ENCODE data around the gene ISG20. TPM values are rescaled to one million over a fixed set of nuclear protein-coding genes. Genes with fewer than 3 reads are reported as not detected.

The ISG20 gene
- total and polyA plus RNA-seq, 2 of the 8 experiments (the other 6 are each of a cell fraction or from before 2014, with no cell fraction given) = 2.9 to 5.2 TPM

GRCh38 chr15:88609344-88610090, 29.3 kb upstream of the ISG20 start:
- Histone ChIP-seq H3K27ac (ENCODE audit: low read depth, low read length) (no peak overlapping the region), H4K20me1 (replicated peaks in 1 of 2; ENCODE audit: control insufficient read depth in 1 of 2, insufficient read depth in 2 of 2, low read length in 2 of 2) (peaks cover 0 to 2% of the 10 kb centered on the region in 2 experiments), H3K4me3 (ENCODE audit: extremely low read depth in 1 of 4, insufficient read depth in 2 of 4, low read depth in 3 of 4, low read length in 4 of 4) (no peak overlapping the region; a peak in 1 of 8 replicates), H2BK120ac (replicated peaks; ENCODE audit: low read depth, low read length) (no peak overlapping the region), H3K36me3 (ENCODE audit: control insufficient read depth in 2 of 4, insufficient read depth in 4 of 4, low read length in 3 of 4) (no peaks in the 10 kb centered on the region), H2AK5ac (ENCODE audit: low read depth, low read length) (no peak overlapping the region; the same call in 1 of the 2 replicates), H3K23ac (ENCODE audit: insufficient read length) (no peak overlapping the region), H4K91ac (replicated peaks; ENCODE audit: insufficient read length, low read length) (no peak overlapping the region), H2BK20ac (ENCODE audit: low read length) (no peak overlapping the region), H3K4me2 (ENCODE audit: insufficient read depth in 1 of 2, low read depth in 2 of 2, low read length in 2 of 2) (no peak overlapping the region; a peak in 1 of 4 replicates), H4K5ac (ENCODE audit: insufficient read length, low read depth, low read length) (no peak overlapping the region), H3K56ac (replicated peaks; ENCODE audit: insufficient read length, low read depth, low read length) (no peak overlapping the region), H3K4me1 (replicated peaks in 1 of 4; ENCODE audit: control insufficient read depth in 3 of 4, insufficient read depth in 4 of 4, low read length in 3 of 4) (peaks cover 30 to 51% (median 34%) of the 10 kb centered on the region in 4 experiments), H2AFZ (ENCODE audit: low read length) (no peak overlapping the region), H3K4ac (replicated peaks; ENCODE audit: insufficient read length, low read depth, low read length) (no peak overlapping the region), H3K79me2 (ENCODE audit: control insufficient read depth in 1 of 2, insufficient read depth in 2 of 2, low read length in 2 of 2) (no peaks in the 10 kb centered on the region), H3K9ac (replicated peaks in 1 of 4; ENCODE audit: extremely low read depth in 1 of 4, low read depth in 3 of 4, low read length in 3 of 4) (peak overlapping the region in 1 of 4 experiments; percentile 14; a peak in 1 of 7 replicates), H2BK5ac (ENCODE audit: low read depth, low read length) (peak overlapping the region; percentile 30; the same call in 1 of the 2 replicates), H3K14ac (ENCODE audit: insufficient read length) (no peak overlapping the region), H3K27me3 (replicated peaks in 1 of 4; ENCODE audit: control insufficient read depth in 3 of 4, extremely low read depth in 1 of 4, insufficient read depth in 3 of 4, low read length in 3 of 4) (peaks cover 19 to 46% (median 41%) of the 10 kb centered on the region in 4 experiments), H2BK15ac (ENCODE audit: low read length) (no peak overlapping the region), H3K9me3 (ENCODE audit: insufficient read depth in 2 of 2, low read depth in 1 of 2, low read length in 1 of 2) (no peaks in the 10 kb centered on the region), H3K23me2 (ENCODE audit: low read depth, low read length) (peaks cover 18% of the 10 kb centered on the region; the same call in 1 of the 2 replicates), H2BK12ac (ENCODE audit: low read depth, low read length) (peak overlapping the region; percentile 70; the same call in 1 of the 2 replicates), H3K79me1 (ENCODE audit: low read depth, low read length) (no peaks in the 10 kb centered on the region), H3K18ac (ENCODE audit: extremely low read depth, low read length) (peak overlapping the region; percentile 85; the same call in 1 of the 2 replicates), H4K8ac (ENCODE audit: extremely low read depth, insufficient read depth, low read length) (no peak overlapping the region)
- TF ChIP-seq POU5F1 (IDR thresholded peaks at IDR 0.05; ENCODE audit: low read depth, low read length) = 0 out of 2 replicates have a peak, but pooled peaks have one; percentile 39
- TF ChIP-seq EZH2 (IDR thresholded peaks at IDR 0.05; ENCODE audit: low read depth, low read length, severe bottlenecking) = no peak
- no peak for DNase-seq (ENCODE audit: low read depth in 1 of 2, low spot score in 2 of 2)
- POLR2A ChIA-PET (ENCODE audit: partially characterized antibody) = interaction anchor here (1.1 to 4.0 kb wide), 4 partner anchors 12 to 142 kb away, joined by 5 to 21 read pairs (median 6); partner anchors contain the start of genes AEN, MRPL46 and MRPS11
- WGBS, 2 experiments (ENCODE audit: extremely low coverage in 1 of 2, insufficient coverage in 1 of 2, insufficient read length in 1 of 2, insufficient replicate concordance in 2 of 2, low coverage in 1 of 2, low lambda C conversion rate in 2 of 2, missing lambda C conversion rate in 1 of 2) = 70% methylated on average over 4 of the region's 4 CpGs; no CpG with 5 or more reads in 1 of the 2 experiments
- FAIRE-seq = peak; percentile 58
- CTCF ChIA-PET (ENCODE audit: partially characterized antibody) = interaction anchor here (0.5 to 2.4 kb wide), 16 partner anchors 8 to 1005 kb away, joined by 3 to 9 read pairs (median 4); partner anchors contain the start of genes ISG20 and MRPS11
